Aorta (tissue), 5 donors: ENCODE data around the gene NEU3. TPM values are rescaled to one million over a fixed set of nuclear protein-coding genes. Genes with fewer than 3 reads are reported as not detected.
"Not testable (repeated sequence)": the region's sequence is repeated elsewhere in the genome, so short reads cannot be mapped to it uniquely, and the experiment has no call there.

Source experiments
- ATAC-seq: fragments of 200-7000 bp; cut with Tn5 transposase; one replicate; pipeline ENCODE4 v1.9.1; 2022; ENCODE audit warnings: moderate library complexity; ENCODE audit not compliant: low FRiP score
- DNase-seq, 2 donors: peaks; one replicate each; pipeline ENCODE4 v3.0.0-alpha.2; 2020
- H3K27ac ChIP-seq, 2 donors: one replicate each; pipeline ENCODE4 v1.5.1; 2013; ENCODE audit warnings: low read length in 2 of 2, mild to moderate bottlenecking in 2 of 2, moderate library complexity in 2 of 2, control low read depth in 1 of 2, inconsistent platforms in 1 of 2, low read depth in 1 of 2
- H3K27me3 ChIP-seq, 2 donors: one replicate each; pipeline ENCODE4 v1.6.1; 2013; ENCODE audit warnings: control low read depth in 1 of 2, low read length in 1 of 2, mild to moderate bottlenecking in 1 of 2, moderate library complexity in 1 of 2; ENCODE audit not compliant: insufficient read depth in 2 of 2, control insufficient read depth in 1 of 2
- H3K36me3 ChIP-seq, 2 donors: one replicate each; pipeline ENCODE4 v1.6.1; 2013; ENCODE audit warnings: control low read depth in 1 of 2, low read length in 1 of 2, mild to moderate bottlenecking in 1 of 2; ENCODE audit not compliant: insufficient read depth in 2 of 2, control insufficient read depth in 1 of 2
- H3K4me1 ChIP-seq, 2 donors: one replicate each; pipeline ENCODE4 v1.6.1; 2013; ENCODE audit warnings: low read length in 2 of 2, control low read depth in 1 of 2, mild to moderate bottlenecking in 1 of 2, moderate library complexity in 1 of 2; ENCODE audit not compliant: insufficient read depth in 2 of 2, control insufficient read depth in 1 of 2
- H3K4me3 ChIP-seq, 2 donors: one replicate each; pipeline ENCODE4 v1.5.1; 2013; ENCODE audit warnings: low read length in 2 of 2, control low read depth in 1 of 2, mild to moderate bottlenecking in 1 of 2
- H3K9me3 ChIP-seq: one replicate; pipeline ENCODE4 v1.6.1; 2013; ENCODE audit warnings: mild to moderate bottlenecking, low read length; ENCODE audit not compliant: control insufficient read depth
- WGBS, 2 donors: extraction: QIAGEN DNeasy Blood & Tissue Kit; methylation state at CpG; one replicate each; pipeline ENCODE4 v1.1.7; 2013; 5-methylcytosine and 5-hydroxymethylcytosine counted together
- intact Hi-C, 2 donors: fragments of 100-400 bp; cut with DNase I; formaldehyde crosslinking; loops; one replicate each; pipeline versions ENCODE4 v1.14.2 to v1.15.0; 2022
- polyA plus RNA-seq, 2 donors: library from polyadenylated mRNA; stranded (reverse); fragments of 200-250 nt; gene quantifications; one replicate each; pipeline ENCODE4 v1.2.3, GENCODE V29; 2013
- total RNA-seq, 2 donors: library from RNA; stranded (reverse); fragmentation: NEBNext Ultra II Directional; extraction: Animal tissue kit (Norgen Biotek cat#: 25700); gene quantifications; one replicate each; pipeline ENCODE4 v1.2.1, GENCODE V29; 2021
- donor health status: healthy with polysubstance abuse.
- donor health status: Bipolar disorder and iron deficiency.
- donor health status: DM: no; HTN: no; CAD: no.
- donor health status: DM: no; HTN: no; CAD: no.
- donor health status: DM: yes; HTN: yes; CAD: no.

Gene NEU3
- total and polyA plus RNA-seq, 4 donors, result 1.4 to 13.7 (median 6.8) TPM

DNA sequence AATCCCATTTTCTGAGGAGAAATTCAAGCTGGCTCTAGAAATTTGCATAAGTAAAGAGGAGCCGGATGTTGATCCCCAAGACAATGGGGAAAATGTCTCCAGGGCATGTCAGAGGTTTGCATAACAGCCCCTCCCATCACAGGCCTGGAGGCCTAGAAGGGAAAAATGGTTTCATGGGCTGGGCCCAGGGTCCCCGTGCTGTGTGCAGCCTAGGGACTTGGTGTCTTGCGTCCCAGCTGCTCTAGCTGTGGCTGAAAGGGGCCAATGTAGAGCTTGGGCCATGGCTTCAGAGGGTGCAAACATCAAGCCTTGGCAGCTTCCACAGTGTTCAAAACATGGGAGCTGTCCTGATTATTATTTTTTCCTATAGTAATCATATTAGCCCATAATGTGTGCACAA lies 30.5 kb downstream of the NEU3 start:
- H3K4me1 ChIP-seq, intact Hi-C loops, DNase-seq, H3K4me3 ChIP-seq, H3K36me3 ChIP-seq, H3K27me3 ChIP-seq, H3K9me3 ChIP-seq, H3K27ac ChIP-seq, ATAC-seq: not testable (repeated sequence)
- WGBS, 2 donors, result 96 to 98% methylated on average over 3 of the region's 3 CpGs

GRCh38 chr11:75020328-75020727 lies 31.6 kb downstream of the NEU3 start:
- not testable (repeated sequence) for H3K9me3 ChIP-seq, ATAC-seq, H3K27ac ChIP-seq, H3K27me3 ChIP-seq, H3K36me3 ChIP-seq, H3K4me3 ChIP-seq, DNase-seq, H3K4me1 ChIP-seq
- 74 to 76% methylated on average over 5 of the region's 5 CpGs for WGBS, 2 donors
- intact Hi-C loops, result loop anchor here in 1 of 2 donors (5.0 kb wide), 1 partner anchor 227 kb away; no protein-coding TSS in a partner anchor

DNA sequence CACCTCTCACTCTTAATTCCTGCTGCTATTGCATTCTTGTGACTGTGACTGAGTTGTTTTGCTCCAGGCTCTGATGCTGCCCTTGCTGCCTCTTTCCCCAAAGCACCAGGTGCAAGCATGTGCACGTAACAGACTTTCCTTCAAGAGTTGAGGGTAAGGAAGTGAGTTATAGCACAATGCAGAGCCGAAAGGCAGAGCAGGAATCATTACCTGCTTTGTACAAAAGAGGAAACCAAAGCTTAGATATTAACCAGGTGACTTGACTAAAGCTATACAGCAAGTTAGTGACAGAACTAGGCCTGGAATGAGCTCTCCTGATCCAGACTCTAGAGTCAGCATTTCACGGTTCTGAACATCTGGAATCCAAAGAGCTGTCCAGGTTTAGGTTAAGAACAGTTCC lies 33.6 kb downstream of the NEU3 start:
- Histone ChIP-seq H3K27me3 (no peaks in the 10 kb centered on the region), H3K9me3 (no peaks in the 10 kb centered on the region), H3K4me1 (no peaks in the 10 kb centered on the region), H3K36me3 (no peaks in the 10 kb centered on the region), H3K4me3 (no peak overlapping the region), H3K27ac (no peak overlapping the region)
- intact Hi-C loops, result loop anchor here (2.0 to 5.0 kb wide), 2 partner anchors 225 to 227 kb away; no protein-coding TSS in a partner anchor
- no peak for DNase-seq
- ATAC-seq, result no peak
- WGBS, 2 donors, result 91% methylated on average over 3 of the region's 3 CpGs

DNA sequence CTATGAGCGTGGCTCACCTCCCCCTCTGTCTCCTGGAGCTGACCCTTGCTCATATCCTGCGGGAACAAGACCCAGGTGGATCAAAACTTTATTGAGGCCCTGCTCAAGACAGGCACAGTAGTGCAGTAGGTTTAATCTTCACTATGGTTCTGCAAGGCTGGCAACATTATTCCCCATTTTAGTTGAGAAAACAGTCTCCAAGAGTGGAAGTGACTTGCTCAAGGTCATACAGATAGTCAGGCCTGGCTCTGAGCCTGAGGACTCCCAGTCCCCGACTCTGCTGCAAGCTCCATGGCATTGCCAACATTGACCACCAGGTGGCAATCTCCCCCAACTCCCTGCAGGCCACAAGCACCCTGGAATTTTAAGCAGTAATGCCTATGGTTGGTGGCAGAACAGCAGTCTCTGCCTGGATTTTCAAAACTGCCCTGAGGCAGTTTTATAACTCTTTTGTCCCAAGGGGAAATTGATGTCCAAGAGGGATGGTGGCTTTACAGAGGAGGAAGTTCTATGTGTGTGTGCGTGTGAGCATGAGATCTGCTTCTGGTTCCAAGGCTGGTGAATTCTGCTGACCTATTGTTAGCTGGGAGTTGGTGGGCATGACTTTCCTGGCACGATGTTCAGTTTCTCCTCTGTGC lies 34.1 kb downstream of the NEU3 start:
- 40 to 42% methylated on average over 5 of the region's 5 CpGs for WGBS, 2 donors
- Histone ChIP-seq H3K36me3 (no peaks in the 10 kb centered on the region), H3K27ac (no peak overlapping the region), H3K9me3 (no peaks in the 10 kb centered on the region), H3K4me3 (no peak overlapping the region), H3K4me1 (no peaks in the 10 kb centered on the region), H3K27me3 (no peaks in the 10 kb centered on the region)
- intact Hi-C loops, result loop anchor here (2.0 to 5.0 kb wide), 2 partner anchors 224 to 226 kb away; no protein-coding TSS in a partner anchor
- ATAC-seq (peak; percentile 77), DNase-seq (peak; percentile 80 to 86)

DNA sequence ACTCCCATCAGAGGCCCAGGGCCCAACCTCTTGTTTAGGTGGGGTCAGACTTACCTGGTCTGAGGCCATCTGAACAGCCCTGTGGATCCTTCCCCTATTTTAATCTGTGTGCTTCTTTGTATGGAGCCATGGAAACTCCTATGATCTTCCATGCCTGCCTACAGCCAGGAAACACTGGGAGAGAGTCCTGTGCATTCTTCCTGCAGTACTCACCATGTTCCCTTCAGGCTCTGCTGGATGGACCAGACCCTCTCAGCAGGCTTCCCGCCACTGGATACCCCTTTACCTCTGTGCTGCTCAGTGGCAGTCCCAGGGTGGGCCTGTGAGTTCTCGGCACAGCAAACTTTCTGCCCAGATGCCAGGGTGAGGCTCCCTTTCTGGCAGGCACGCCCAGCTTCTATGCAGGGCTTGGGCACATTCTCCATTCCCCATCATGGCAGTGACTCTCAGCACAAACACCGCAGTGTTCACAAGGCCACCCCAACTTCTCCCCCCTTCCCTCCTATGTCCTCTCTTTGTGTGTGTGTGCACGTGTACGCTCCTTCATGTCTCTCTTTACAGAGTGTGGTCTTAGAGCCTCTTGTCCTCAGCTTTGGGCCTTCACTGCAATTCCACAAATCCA lies 34.8 kb downstream of the NEU3 start:
- ATAC-seq (no peak), DNase-seq (no peak)
- Histone ChIP-seq H3K27me3 (no peaks in the 10 kb centered on the region), H3K27ac (no peak overlapping the region), H3K4me1 (no peaks in the 10 kb centered on the region), H3K36me3 (no peaks in the 10 kb centered on the region), H3K4me3 (no peak overlapping the region), H3K9me3 (no peaks in the 10 kb centered on the region)
- intact Hi-C loops, result loop anchor here (2.0 to 5.0 kb wide), 2 partner anchors 224 to 225 kb away; no protein-coding TSS in a partner anchor
- 94 to 95% methylated on average over 6 of the region's 6 CpGs for WGBS, 2 donors

- WGBS, 2 donors, result 72 to 95% methylated on average over 6 of the region's 6 CpGs
- Histone ChIP-seq H3K4me3 (no peak overlapping the region), H3K4me1 (no peaks in the 10 kb centered on the region), H3K27ac (no peak overlapping the region), H3K9me3 (no peaks in the 10 kb centered on the region), H3K36me3 (no peaks in the 10 kb centered on the region), H3K27me3 (no peaks in the 10 kb centered on the region)
- no peak for DNase-seq
- intact Hi-C loops, result loop anchor here in 1 of 2 donors (5.0 kb wide), 1 partner anchor 223 kb away; no protein-coding TSS in a partner anchor
- no peak for ATAC-seq
Observed at GRCh38 chr11:75024068-75024449, 35.3 kb downstream of the NEU3 start.

DNA sequence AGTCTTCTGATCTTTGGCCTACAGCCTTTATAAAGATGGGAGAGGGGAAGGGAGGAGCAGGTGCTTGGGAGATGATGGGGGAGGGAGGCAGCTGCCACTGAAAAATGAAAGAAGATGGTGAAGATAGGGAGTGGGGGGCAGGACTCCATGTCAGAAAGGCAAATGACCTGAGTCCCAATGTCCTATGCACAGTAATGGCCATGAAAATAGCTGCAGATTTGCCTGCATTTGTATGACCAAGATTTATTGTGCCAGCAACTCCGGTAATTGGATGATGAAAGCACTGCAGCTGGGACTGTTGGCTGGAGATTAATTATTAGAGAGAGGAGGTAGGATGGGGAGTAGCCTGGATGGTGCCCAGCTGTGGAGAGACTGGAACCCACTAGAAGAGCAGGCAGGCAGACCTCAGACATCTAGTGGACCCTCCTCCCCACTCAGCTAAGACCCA lies 36.1 kb downstream of the NEU3 start:
- WGBS, 2 donors, result 81 to 83% methylated on average over 1 of the region's 1 CpG
- no peaks in the 10 kb centered on the region for H3K27me3 ChIP-seq
- H3K4me1 ChIP-seq, result no peaks in the 10 kb centered on the region
- H3K9me3 ChIP-seq, result no peaks in the 10 kb centered on the region
- no peak overlapping the region for H3K27ac ChIP-seq
- no peak overlapping the region for H3K4me3 ChIP-seq
- H3K36me3 ChIP-seq, result no peaks in the 10 kb centered on the region
- ATAC-seq (no peak), DNase-seq (no peak)
- intact Hi-C loops, result loop anchor here in 1 of 2 donors (5.0 kb wide), 1 partner anchor 223 kb away; no protein-coding TSS in a partner anchor

DNA sequence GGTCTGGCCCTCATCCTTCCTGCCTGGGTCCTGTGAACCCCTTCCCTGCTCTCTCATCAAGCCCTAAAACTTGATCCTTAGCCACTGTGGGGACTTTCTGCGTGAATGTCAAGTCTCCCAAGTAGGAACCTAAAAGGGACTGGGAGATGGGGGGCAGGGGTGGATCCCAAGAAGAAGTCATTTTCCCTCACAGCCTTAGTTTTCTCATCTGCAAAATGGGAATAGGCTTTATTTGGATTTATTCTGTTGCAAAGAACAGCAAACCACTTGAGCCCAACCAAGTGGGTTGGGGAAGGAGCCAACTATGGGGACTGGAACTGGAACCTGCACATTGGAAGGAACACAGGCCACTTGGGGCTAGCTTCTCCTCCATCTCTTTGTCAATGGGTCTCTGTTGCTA lies 36.8 kb downstream of the NEU3 start:
- no peak overlapping the region for H3K27ac ChIP-seq
- intact Hi-C loops, result no loop called here
- H3K9me3 ChIP-seq, result no peaks in the 10 kb centered on the region
- DNase-seq (no peak), ATAC-seq (no peak)
- H3K4me3 ChIP-seq, result no peak overlapping the region
- 96 to 98% methylated on average over 1 of the region's 1 CpG for WGBS, 2 donors
- no peaks in the 10 kb centered on the region for H3K4me1 ChIP-seq
- no peaks in the 10 kb centered on the region for H3K36me3 ChIP-seq
- H3K27me3 ChIP-seq, result no peaks in the 10 kb centered on the region

- no peak overlapping the region for H3K4me3 ChIP-seq
- no peak for ATAC-seq
- DNase-seq, result no peak
- no peaks in the 10 kb centered on the region for H3K9me3 ChIP-seq
- H3K27ac ChIP-seq, result no peak overlapping the region
- intact Hi-C loops, result loop anchor here in 1 of 2 donors (2.0 kb wide), 1 partner anchor 98 kb away; no protein-coding TSS in a partner anchor
- H3K27me3 ChIP-seq, result no peaks in the 10 kb centered on the region
- no peaks in the 10 kb centered on the region for H3K4me1 ChIP-seq
- H3K36me3 ChIP-seq, result no peaks in the 10 kb centered on the region
Observed at GRCh38 chr11:75028321-75028720, 39.6 kb downstream of the NEU3 start.
